Inflammatory macrophage treated with lipopolysaccharide for 4 hours (primary cell): ENCODE measurements around the gene SEC24D.
"Not testable (repeated sequence)": the region's sequence is repeated elsewhere in the genome, so short reads cannot be mapped to it uniquely, and the experiment has no call there.

Experiments used
- DNase-seq: peaks from one replicate; pipeline ENCODE4 v3.0.0-alpha.2; 2020

Gene SEC24D

GRCh38 chr4:118803253-118803652 is 32.7 kb downstream of the SEC24D start:
- DNase-seq, result no peak

- no peak for DNase-seq
Observed at GRCh38 chr4:118801895-118802575, 33.9 kb downstream of the SEC24D start.

- DNase-seq, result no peak
Observed at GRCh38 chr4:118799231-118799942, 36.5 kb downstream of the SEC24D start.

GRCh38 chr4:118798658-118799057 is 37.3 kb downstream of the SEC24D start:
- no peak for DNase-seq

- DNase-seq, result no peak
Observed at GRCh38 chr4:118797558-118798142, 38.3 kb downstream of the SEC24D start.

GRCh38 chr4:118791690-118792446 is 44.1 kb downstream of the SEC24D start:
- not testable (repeated sequence) for DNase-seq

- DNase-seq, result no peak
Observed at GRCh38 chr4:118790544-118790943, 45.4 kb downstream of the SEC24D start.

GRCh38 chr4:118788911-118789310 is 47.0 kb downstream of the SEC24D start:
- DNase-seq, result no peak

GRCh38 chr4:118787844-118788380 is 48.0 kb downstream of the SEC24D start:
- DNase-seq, result peak; percentile 12

GRCh38 chr4:118784776-118785175 is 51.1 kb downstream of the SEC24D start:
- no peak for DNase-seq

GRCh38 chr4:118783887-118784286 is 52.0 kb downstream of the SEC24D start:
- DNase-seq, result no peak

- not testable (repeated sequence) for DNase-seq
Observed at GRCh38 chr4:118782886-118783285, 53.0 kb downstream of the SEC24D start.

GRCh38 chr4:118777649-118778048 is 58.3 kb downstream of the SEC24D start:
- not testable (repeated sequence) for DNase-seq

GRCh38 chr4:118776955-118777640 is 58.8 kb downstream of the SEC24D start:
- not testable (repeated sequence) for DNase-seq

GRCh38 chr4:118776157-118776954 is 59.6 kb downstream of the SEC24D start:
- no peak for DNase-seq

GRCh38 chr4:118775405-118775804 is 60.5 kb downstream of the SEC24D start:
- DNase-seq, result no peak

- no peak for DNase-seq
Observed at GRCh38 chr4:118774989-118775388, 60.9 kb downstream of the SEC24D start.

GRCh38 chr4:118774321-118774720 is 61.6 kb downstream of the SEC24D start:
- no peak for DNase-seq

- no peak for DNase-seq
Observed at GRCh38 chr4:118773429-118773792, 62.5 kb downstream of the SEC24D start.

- DNase-seq, result no peak
Observed at GRCh38 chr4:118772767-118773428, 63.0 kb downstream of the SEC24D start.
